Endometrium (tissue), 2 donors: ENCODE results near the gene SLC5A11.
"Not testable (repeated sequence)": the region's sequence is repeated elsewhere in the genome, so short reads cannot be mapped to it uniquely, and the experiment has no call there.

Source experiments
- FAIRE-seq: peaks from 2 replicates; lab custom pipeline; 2012; peaks lifted over from hg19 to GRCh38; lab: Jason Lieb, UNC
- donor health status: control.
- donor health status: control.

Gene SLC5A11

GRCh38 chr16:24845726-24846547 lies at the start of gene SLC5A11:
Gene SLC5A11, plus strand, starts transcription at chr16:24845963. Its CDS starts 12,681 bp downstream, at chr16:24858644.
- no peak for FAIRE-seq

- no peak for FAIRE-seq
These were observed 45.2 kb upstream of the SLC5A11 start for GRCh38 chr16:24800586-24800985.

GRCh38 chr16:24801761-24802302 lies 43.9 kb upstream of the SLC5A11 start:
- FAIRE-seq, result no peak

- no peak for FAIRE-seq
These were observed 40.3 kb upstream of the SLC5A11 start for GRCh38 chr16:24805484-24805883.

- no peak for FAIRE-seq
These were observed 38.5 kb upstream of the SLC5A11 start for GRCh38 chr16:24807301-24807700.

- FAIRE-seq, result no peak
These were observed 34.6 kb upstream of the SLC5A11 start for GRCh38 chr16:24810951-24811843.

GRCh38 chr16:24812813-24813212 lies 33.0 kb upstream of the SLC5A11 start:
- FAIRE-seq, result not testable (repeated sequence)

- no peak for FAIRE-seq
These were observed 30.7 kb upstream of the SLC5A11 start for GRCh38 chr16:24815021-24815420.

- no peak for FAIRE-seq
These were observed 29.1 kb upstream of the SLC5A11 start for GRCh38 chr16:24816688-24817087.

- no peak for FAIRE-seq
These were observed 26.2 kb upstream of the SLC5A11 start for GRCh38 chr16:24819462-24820040.

- FAIRE-seq, result no peak
These were observed 25.2 kb upstream of the SLC5A11 start for GRCh38 chr16:24820522-24820921.

GRCh38 chr16:24821129-24821528 lies 24.6 kb upstream of the SLC5A11 start:
- FAIRE-seq, result no peak

GRCh38 chr16:24822542-24822941 lies 23.2 kb upstream of the SLC5A11 start:
- no peak for FAIRE-seq

GRCh38 chr16:24822974-24823373 lies 22.8 kb upstream of the SLC5A11 start:
- FAIRE-seq, result no peak

GRCh38 chr16:24825696-24826095 lies 20.1 kb upstream of the SLC5A11 start:
- no peak for FAIRE-seq

GRCh38 chr16:24826096-24826690 lies 19.6 kb upstream of the SLC5A11 start:
- FAIRE-seq, result no peak

- FAIRE-seq, result no peak
These were observed 18.8 kb upstream of the SLC5A11 start for GRCh38 chr16:24826817-24827566.

GRCh38 chr16:24829153-24829552 lies 16.6 kb upstream of the SLC5A11 start:
- no peak for FAIRE-seq

- FAIRE-seq, result no peak
These were observed 12.4 kb upstream of the SLC5A11 start for GRCh38 chr16:24833352-24833751.

- FAIRE-seq, result no peak
These were observed 11.1 kb upstream of the SLC5A11 start for GRCh38 chr16:24834459-24835335.
